ENCODE results near the gene GRK3.
"Not testable (repeated sequence)": the region's sequence is repeated elsewhere in the genome, so short reads cannot be mapped to it uniquely, and the experiment has no call there.

Gene GRK3

GRCh38 chr22:25527016-25527415, 37.5 kb upstream of the GRK3 start:
- H3K4me1 ChIP-seq (ENCODE audit: control insufficient read depth in 1 of 2, insufficient read depth in 2 of 2, low read length in 2 of 2); H2AK5ac ChIP-seq (ENCODE audit: low read length); H3K23ac ChIP-seq (ENCODE audit: low read length); H2AFZ ChIP-seq (ENCODE audit: insufficient read depth, low read length, poor library complexity); H3K27me3 ChIP-seq (ENCODE audit: insufficient read depth, low read length); H3K4me3 ChIP-seq (ENCODE audit: low read depth, low read length); H3K79me1 ChIP-seq (ENCODE audit: low read length); H2BK120ac ChIP-seq (ENCODE audit: insufficient read depth, low read length, poor library complexity); H3K4me2 ChIP-seq (ENCODE audit: low read length); H3K27ac ChIP-seq (ENCODE audit: low read depth, low read length); H3K18ac ChIP-seq (ENCODE audit: low read length); H2BK12ac ChIP-seq (ENCODE audit: low read length); H3K9me3 ChIP-seq (ENCODE audit: insufficient read depth, low read depth, low read length); H4K8ac ChIP-seq (ENCODE audit: low read depth, low read length); H4K91ac ChIP-seq (ENCODE audit: low read depth, low read length); H2BK5ac ChIP-seq (ENCODE audit: low read depth, low read length, poor library complexity); H3K36me3 ChIP-seq (ENCODE audit: control insufficient read depth in 1 of 2, insufficient read depth in 2 of 2, low read length in 2 of 2); H3K9ac ChIP-seq (ENCODE audit: low read length); H3K4ac ChIP-seq (ENCODE audit: low read depth, low read length); H3K14ac ChIP-seq (ENCODE audit: low read length); H3K79me2 ChIP-seq (ENCODE audit: control insufficient read depth, insufficient read depth, low read length, poor library complexity); H4K12ac ChIP-seq (ENCODE audit: low read depth, low read length); DNase-seq: not testable (repeated sequence)
- WGBS (ENCODE audit: extremely low coverage, insufficient coverage, insufficient read length): no CpG with 5 or more reads among the region's 1 CpG

- not testable (repeated sequence) for H3K4ac ChIP-seq (ENCODE audit: low read depth, low read length); H3K14ac ChIP-seq (ENCODE audit: low read length); H3K4me3 ChIP-seq (ENCODE audit: low read depth, low read length); DNase-seq; H2BK5ac ChIP-seq (ENCODE audit: low read depth, low read length, poor library complexity); H2BK12ac ChIP-seq (ENCODE audit: low read length); H4K12ac ChIP-seq (ENCODE audit: low read depth, low read length); H3K79me1 ChIP-seq (ENCODE audit: low read length); H3K36me3 ChIP-seq (ENCODE audit: control insufficient read depth in 1 of 2, insufficient read depth in 2 of 2, low read length in 2 of 2); H3K23ac ChIP-seq (ENCODE audit: low read length); H3K27ac ChIP-seq (ENCODE audit: low read depth, low read length); H4K91ac ChIP-seq (ENCODE audit: low read depth, low read length); H3K4me1 ChIP-seq (ENCODE audit: control insufficient read depth in 1 of 2, insufficient read depth in 2 of 2, low read length in 2 of 2); H3K79me2 ChIP-seq (ENCODE audit: control insufficient read depth, insufficient read depth, low read length, poor library complexity); H3K27me3 ChIP-seq (ENCODE audit: insufficient read depth, low read length); H2BK120ac ChIP-seq (ENCODE audit: insufficient read depth, low read length, poor library complexity); H3K9ac ChIP-seq (ENCODE audit: low read length); H3K18ac ChIP-seq (ENCODE audit: low read length); H2AFZ ChIP-seq (ENCODE audit: insufficient read depth, low read length, poor library complexity); H2AK5ac ChIP-seq (ENCODE audit: low read length); H4K8ac ChIP-seq (ENCODE audit: low read depth, low read length); H3K9me3 ChIP-seq (ENCODE audit: insufficient read depth, low read depth, low read length); H3K4me2 ChIP-seq (ENCODE audit: low read length)
- WGBS (ENCODE audit: extremely low coverage, insufficient coverage, insufficient read length): no CpG with 5 or more reads among the region's 3 CpGs
These were observed 36.4 kb upstream of the GRK3 start for GRCh38 chr22:25528068-25528467.

- not testable (repeated sequence) for H2AK5ac ChIP-seq (ENCODE audit: low read length); H3K23ac ChIP-seq (ENCODE audit: low read length); H3K79me1 ChIP-seq (ENCODE audit: low read length); H3K79me2 ChIP-seq (ENCODE audit: control insufficient read depth, insufficient read depth, low read length, poor library complexity); DNase-seq; H3K36me3 ChIP-seq (ENCODE audit: control insufficient read depth in 1 of 2, insufficient read depth in 2 of 2, low read length in 2 of 2); H3K9ac ChIP-seq (ENCODE audit: low read length); H3K4me1 ChIP-seq (ENCODE audit: control insufficient read depth in 1 of 2, insufficient read depth in 2 of 2, low read length in 2 of 2); H3K14ac ChIP-seq (ENCODE audit: low read length); H2AFZ ChIP-seq (ENCODE audit: insufficient read depth, low read length, poor library complexity); H4K91ac ChIP-seq (ENCODE audit: low read depth, low read length); H3K27ac ChIP-seq (ENCODE audit: low read depth, low read length); H3K18ac ChIP-seq (ENCODE audit: low read length); H3K4me3 ChIP-seq (ENCODE audit: low read depth, low read length); H3K9me3 ChIP-seq (ENCODE audit: insufficient read depth, low read depth, low read length); H3K27me3 ChIP-seq (ENCODE audit: insufficient read depth, low read length); H2BK120ac ChIP-seq (ENCODE audit: insufficient read depth, low read length, poor library complexity); H3K4ac ChIP-seq (ENCODE audit: low read depth, low read length); H2BK12ac ChIP-seq (ENCODE audit: low read length); H2BK5ac ChIP-seq (ENCODE audit: low read depth, low read length, poor library complexity); H3K4me2 ChIP-seq (ENCODE audit: low read length); H4K12ac ChIP-seq (ENCODE audit: low read depth, low read length); H4K8ac ChIP-seq (ENCODE audit: low read depth, low read length)
- no CpG with 5 or more reads among the region's 1 CpG for WGBS (ENCODE audit: extremely low coverage, insufficient coverage, insufficient read length)
These were observed 35.4 kb upstream of the GRK3 start for GRCh38 chr22:25529059-25529458.

GRCh38 chr22:25529541-25530137, 34.8 kb upstream of the GRK3 start:
- not testable (repeated sequence) for H4K8ac ChIP-seq (ENCODE audit: low read depth, low read length); H2BK12ac ChIP-seq (ENCODE audit: low read length); H4K91ac ChIP-seq (ENCODE audit: low read depth, low read length); H4K12ac ChIP-seq (ENCODE audit: low read depth, low read length); H3K4ac ChIP-seq (ENCODE audit: low read depth, low read length); H3K14ac ChIP-seq (ENCODE audit: low read length); H3K9me3 ChIP-seq (ENCODE audit: insufficient read depth, low read depth, low read length); H3K27me3 ChIP-seq (ENCODE audit: insufficient read depth, low read length); H2BK5ac ChIP-seq (ENCODE audit: low read depth, low read length, poor library complexity); H3K4me3 ChIP-seq (ENCODE audit: low read depth, low read length); H3K36me3 ChIP-seq (ENCODE audit: control insufficient read depth in 1 of 2, insufficient read depth in 2 of 2, low read length in 2 of 2); DNase-seq; H3K4me2 ChIP-seq (ENCODE audit: low read length); H3K79me1 ChIP-seq (ENCODE audit: low read length); H3K23ac ChIP-seq (ENCODE audit: low read length); H3K9ac ChIP-seq (ENCODE audit: low read length); H2BK120ac ChIP-seq (ENCODE audit: insufficient read depth, low read length, poor library complexity); H3K4me1 ChIP-seq (ENCODE audit: control insufficient read depth in 1 of 2, insufficient read depth in 2 of 2, low read length in 2 of 2); H3K79me2 ChIP-seq (ENCODE audit: control insufficient read depth, insufficient read depth, low read length, poor library complexity); H2AK5ac ChIP-seq (ENCODE audit: low read length); H3K18ac ChIP-seq (ENCODE audit: low read length); H3K27ac ChIP-seq (ENCODE audit: low read depth, low read length); H2AFZ ChIP-seq (ENCODE audit: insufficient read depth, low read length, poor library complexity)
- no CpG with 5 or more reads among the region's 4 CpGs for WGBS (ENCODE audit: extremely low coverage, insufficient coverage, insufficient read length)

All from trophoblast cell (in vitro differentiated cells and primary cell).